ENCODE data around the gene TMEM223.
A peak's percentile ranks its signal among the peaks of the same experiment; 100 is the strongest.

The TMEM223 gene

GRCh38 chr11:62791501-62792201 lies at the start of gene TMEM223:
Gene TMEM223 (minus strand): TSS chr11:62792006. CDS start chr11:62791994, 12 bp downstream.
- DNase-seq (ENCODE audit: low read depth in 2 of 2): peak; percentile 74 to 85
- peak within 1 kb of the TSS; percentile 92 to 95 for H3K4me3 ChIP-seq (replicated peaks in 1 of 2; ENCODE audit: low read depth in 2 of 2, low read length in 2 of 2)
- TF ChIP-seq, protein P1, sequence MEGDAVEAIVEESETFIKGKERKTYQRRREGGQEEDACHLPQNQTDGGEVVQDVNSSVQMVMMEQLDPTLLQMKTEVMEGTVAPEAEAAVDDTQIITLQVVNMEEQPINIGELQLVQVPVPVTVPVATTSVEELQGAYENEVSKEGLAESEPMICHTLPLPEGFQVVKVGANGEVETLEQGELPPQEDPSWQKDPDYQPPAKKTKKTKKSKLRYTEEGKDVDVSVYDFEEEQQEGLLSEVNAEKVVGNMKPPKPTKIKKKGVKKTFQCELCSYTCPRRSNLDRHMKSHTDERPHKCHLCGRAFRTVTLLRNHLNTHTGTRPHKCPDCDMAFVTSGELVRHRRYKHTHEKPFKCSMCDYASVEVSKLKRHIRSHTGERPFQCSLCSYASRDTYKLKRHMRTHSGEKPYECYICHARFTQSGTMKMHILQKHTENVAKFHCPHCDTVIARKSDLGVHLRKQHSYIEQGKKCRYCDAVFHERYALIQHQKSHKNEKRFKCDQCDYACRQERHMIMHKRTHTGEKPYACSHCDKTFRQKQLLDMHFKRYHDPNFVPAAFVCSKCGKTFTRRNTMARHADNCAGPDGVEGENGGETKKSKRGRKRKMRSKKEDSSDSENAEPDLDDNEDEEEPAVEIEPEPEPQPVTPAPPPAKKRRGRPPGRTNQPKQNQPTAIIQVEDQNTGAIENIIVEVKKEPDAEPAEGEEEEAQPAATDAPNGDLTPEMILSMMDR (IDR thresholded peaks at IDR 0.05; ENCODE audit: low read depth, low read length): no peak

DNA sequence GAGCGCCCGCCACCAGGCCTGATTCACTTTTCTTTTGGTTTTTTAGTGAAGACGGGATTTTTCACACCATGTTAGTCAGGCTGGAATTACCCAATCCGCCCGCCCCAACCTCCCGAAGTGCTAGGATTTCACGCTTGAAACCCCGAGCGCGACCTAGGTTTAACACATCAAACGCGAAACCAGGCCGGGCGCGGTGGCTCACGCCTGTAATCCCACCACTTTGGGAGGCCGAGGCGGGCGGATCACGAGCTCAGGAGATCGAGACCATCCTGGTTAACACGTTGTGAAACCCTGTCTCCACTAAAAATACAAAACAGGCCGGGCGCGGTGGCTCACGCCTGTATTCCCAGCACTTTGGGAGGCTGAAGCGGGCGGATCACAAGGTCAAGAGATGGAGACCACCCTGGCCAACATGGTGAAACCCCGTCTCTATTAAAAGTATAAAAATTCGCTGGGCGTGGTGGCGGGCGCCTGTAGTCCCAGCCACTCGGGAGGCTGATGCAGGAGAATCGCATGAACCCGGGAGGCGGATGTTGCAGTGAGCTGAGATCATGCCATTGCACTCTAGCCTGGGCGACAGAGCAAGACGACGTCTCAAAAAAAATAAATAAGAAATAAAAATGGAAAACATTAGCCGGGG lies 49.0 kb upstream of the TMEM223 start:
- peak overlapping the region; percentile 97 to 99 for H3K4me3 ChIP-seq (replicated peaks in 1 of 2; ENCODE audit: low read depth in 2 of 2, low read length in 2 of 2)
- peak; percentile 79 to 88 for DNase-seq (ENCODE audit: low read depth in 2 of 2)

DNA sequence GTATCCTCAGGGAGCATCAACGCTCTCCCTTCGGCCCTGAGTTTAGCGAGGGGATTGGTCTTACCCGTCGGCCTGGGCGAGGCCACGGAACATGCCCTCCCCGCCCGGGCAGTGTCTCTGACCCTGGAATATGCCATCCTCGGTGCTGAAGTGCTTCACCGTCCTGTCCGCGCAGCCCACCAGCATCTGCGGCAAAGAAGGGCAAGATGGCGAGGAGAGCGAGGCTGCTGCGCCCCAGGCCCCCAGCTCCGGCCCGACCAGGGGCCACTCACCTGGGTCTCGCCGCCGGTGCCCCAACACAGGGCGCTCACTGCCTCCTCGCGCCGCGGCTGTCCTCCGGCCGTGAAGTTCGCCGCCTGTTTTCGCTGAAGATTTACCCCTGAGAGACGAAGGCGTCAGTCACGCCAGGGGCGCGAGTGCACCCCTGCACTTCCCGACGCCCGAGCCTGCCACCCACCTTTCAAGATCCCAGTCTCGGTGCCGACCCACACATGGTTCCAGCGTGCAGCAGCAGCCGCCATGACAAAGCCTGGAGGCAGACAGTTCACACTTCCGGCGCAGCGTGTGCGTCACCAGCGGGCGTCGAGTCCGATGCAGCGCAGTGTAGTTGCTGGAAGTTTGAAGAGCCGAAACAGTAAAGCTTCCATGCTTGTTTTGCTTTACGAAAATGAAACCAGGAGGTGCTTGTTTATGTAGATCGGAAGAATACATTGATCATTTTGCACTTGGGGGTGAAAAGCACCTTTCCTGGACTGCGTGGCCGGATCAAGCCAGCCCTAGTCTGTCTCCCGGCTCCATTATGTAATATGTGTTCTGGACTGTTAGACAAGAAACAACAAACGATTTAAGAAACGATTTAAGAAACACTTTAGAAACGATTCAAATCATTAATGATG lies 47.5 kb upstream of the TMEM223 start, which contains the start of gene WDR74:
WDR74 (minus strand) TSS at position 541 of the 896 bp plus-strand sequence; CDS start at position 521, 20 bp downstream.
- peak within 1 kb of the TSS; percentile 97 to 99 for H3K4me3 ChIP-seq (replicated peaks in 1 of 2; ENCODE audit: low read depth in 2 of 2, low read length in 2 of 2)
- TF ChIP-seq, protein P1 (IDR thresholded peaks at IDR 0.05; ENCODE audit: low read depth, low read length): no peak
- DNase-seq (ENCODE audit: low read depth in 2 of 2): peak; percentile 93

- DNase-seq (ENCODE audit: low read depth in 2 of 2): no peak
- no peak overlapping the region for H3K4me3 ChIP-seq (replicated peaks in 1 of 2; ENCODE audit: low read depth in 2 of 2, low read length in 2 of 2)
- TF ChIP-seq, protein P1 (IDR thresholded peaks at IDR 0.05; ENCODE audit: low read depth, low read length): no peak
Observed at GRCh38 chr11:62835336-62835735, 43.5 kb upstream of the TMEM223 start.

- TF ChIP-seq, protein P1 (IDR thresholded peaks at IDR 0.05; ENCODE audit: low read depth, low read length): no peak
- no peak for DNase-seq (ENCODE audit: low read depth in 2 of 2)
- H3K4me3 ChIP-seq (replicated peaks in 1 of 2; ENCODE audit: low read depth in 2 of 2, low read length in 2 of 2): peak within 1 kb of the TSS; percentile 85 to 90
Observed at GRCh38 chr11:62832336-62833234, 40.8 kb upstream of the TMEM223 start, which contains the start of gene TEX54. Gene TEX54 (minus strand): TSS chr11:62832841.

DNA sequence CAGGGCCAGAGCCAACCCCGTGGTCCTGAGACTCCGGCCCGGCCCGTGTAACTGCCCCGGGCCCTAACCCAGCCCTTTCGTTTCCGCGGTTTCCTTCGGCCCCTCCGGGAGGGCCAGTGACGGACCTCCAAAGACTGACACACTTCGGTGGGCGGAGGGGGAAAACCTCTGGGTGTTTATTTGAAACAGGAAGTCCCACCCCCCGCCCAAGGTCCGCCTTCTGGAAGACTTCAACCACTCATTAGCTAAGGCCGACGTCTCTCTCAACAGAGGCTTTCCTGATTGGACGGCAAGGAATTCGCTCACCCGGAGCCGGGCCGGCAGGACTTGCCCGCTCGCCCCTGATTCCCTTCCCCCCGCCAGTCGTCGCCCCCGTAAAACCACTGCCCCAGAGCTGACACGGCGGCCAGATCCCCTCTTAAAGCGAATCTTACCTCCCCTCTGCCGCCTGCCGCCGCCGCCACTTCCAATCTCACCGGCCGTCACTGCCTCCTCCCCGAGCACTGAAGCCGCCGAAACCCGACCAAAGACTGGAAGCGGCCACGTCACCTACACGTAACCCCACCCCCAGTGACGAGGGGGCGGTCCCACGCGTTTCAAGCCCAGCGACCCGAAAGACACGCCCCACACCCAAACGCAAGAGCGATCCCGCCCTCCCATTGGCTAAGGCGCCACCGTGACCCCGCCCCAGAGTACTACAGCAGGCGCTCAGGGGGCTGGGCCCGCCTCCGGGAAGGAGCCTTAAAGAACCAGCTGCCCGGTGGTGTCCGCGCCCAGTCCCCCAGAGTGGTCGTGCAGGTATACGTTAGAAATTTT lies 39.9 kb upstream of the TMEM223 start, which contains the start of gene STX5:
STX5 (minus strand) TSS at position 532 of the 816 bp plus-strand sequence. CDS start 808 bp downstream, outside the sequence.
- TF ChIP-seq, protein P1 (IDR thresholded peaks at IDR 0.05; ENCODE audit: low read depth, low read length): no peak
- H3K4me3 ChIP-seq (replicated peaks in 1 of 2; ENCODE audit: low read depth in 2 of 2, low read length in 2 of 2): peak within 1 kb of the TSS; percentile 85 to 90
- peak; percentile 99 for DNase-seq (ENCODE audit: low read depth in 2 of 2)

Data from cardiac fibroblast (primary cell).